ENCODE measurements around the gene LIM2.

The LIM2 gene

GRCh38 chr19:51396175-51396574, 8.4 kb upstream of the LIM2 start:
- no peak for DNase-seq (ENCODE audit: low read depth)
- TF ChIP-seq CTCF (IDR thresholded peaks at IDR 0.05; ENCODE audit: insufficient read depth, low read depth, low read length, missing control alignments): no peak
- no peak overlapping the region; the same call in 1 of the 2 replicates for H3K4me3 ChIP-seq (ENCODE audit: low read depth, low read length)

GRCh38 chr19:51394050-51394836, 6.5 kb upstream of the LIM2 start:
- no peak for TF ChIP-seq CTCF (IDR thresholded peaks at IDR 0.05; ENCODE audit: insufficient read depth, low read depth, low read length, missing control alignments)
- peak overlapping the region; percentile 86 for H3K4me3 ChIP-seq (ENCODE audit: low read depth, low read length)
- peak; percentile 100 for DNase-seq (ENCODE audit: low read depth)

- no peak overlapping the region for H3K4me3 ChIP-seq (ENCODE audit: low read depth, low read length)
- DNase-seq (ENCODE audit: low read depth): no peak
- TF ChIP-seq CTCF (IDR thresholded peaks at IDR 0.05; ENCODE audit: insufficient read depth, low read depth, low read length, missing control alignments): no peak
Measured at GRCh38 chr19:51392701-51393100, 4.9 kb upstream of the LIM2 start.

GRCh38 chr19:51391073-51391611, 3.4 kb upstream of the LIM2 start:
- no peak overlapping the region for H3K4me3 ChIP-seq (ENCODE audit: low read depth, low read length)
- DNase-seq (ENCODE audit: low read depth): no peak
- TF ChIP-seq CTCF (IDR thresholded peaks at IDR 0.05; ENCODE audit: insufficient read depth, low read depth, low read length, missing control alignments): no peak

GRCh38 chr19:51389143-51389542, 1.4 kb upstream of the LIM2 start:
- H3K4me3 ChIP-seq (ENCODE audit: low read depth, low read length): no peak overlapping the region
- TF ChIP-seq CTCF (IDR thresholded peaks at IDR 0.05; ENCODE audit: insufficient read depth, low read depth, low read length, missing control alignments): no peak
- no peak for DNase-seq (ENCODE audit: low read depth)

- no peak for TF ChIP-seq CTCF (IDR thresholded peaks at IDR 0.05; ENCODE audit: insufficient read depth, low read depth, low read length, missing control alignments)
- no peak overlapping the region for H3K4me3 ChIP-seq (ENCODE audit: low read depth, low read length)
- no peak for DNase-seq (ENCODE audit: low read depth)
Measured at GRCh38 chr19:51386882-51387520, 773 bp downstream of the LIM2 start.

All from GM12865 (cell line).